Liver (tissue), 9 donors: ENCODE measurements around the gene PRR9. TPM values are rescaled to one million over a fixed set of nuclear protein-coding genes. Genes with fewer than 3 reads are reported as not detected.

Experiments
- DNase-seq: peaks from one replicate; pipeline ENCODE4 v3.0.0-alpha.2; 2017; ENCODE audit warnings: low spot score
- H3K27ac ChIP-seq, 2 donors: one replicate each; pipeline ENCODE4 v1.7.0; 2013; ENCODE audit warnings: inconsistent platforms in 2 of 2, low read length in 2 of 2, control low read depth in 1 of 2, low read depth in 1 of 2, mild to moderate bottlenecking in 1 of 2
- H3K27me3 ChIP-seq, 4 donors: one replicate each; pipeline versions ENCODE4 v1.6.1 to v1.7.0; 2013; ENCODE audit warnings: low read length in 3 of 4, inconsistent platforms in 1 of 4, mild to moderate bottlenecking in 1 of 4, moderate library complexity in 1 of 4; ENCODE audit not compliant: control insufficient read depth in 4 of 4, insufficient read depth in 4 of 4
- H3K36me3 ChIP-seq, 4 donors: one replicate each; pipeline versions ENCODE4 v1.6.1 to v1.7.0; 2013; ENCODE audit warnings: low read length in 3 of 4, mild to moderate bottlenecking in 3 of 4, low read depth in 1 of 4, moderate library complexity in 1 of 4; ENCODE audit not compliant: control insufficient read depth in 4 of 4, insufficient read depth in 3 of 4
- H3K4me1 ChIP-seq, 4 donors: one replicate each; pipeline versions ENCODE4 v1.6.1 to v1.7.0; 2013; ENCODE audit warnings: low read length in 3 of 4, mild to moderate bottlenecking in 3 of 4, moderate library complexity in 1 of 4; ENCODE audit not compliant: control insufficient read depth in 4 of 4, insufficient read depth in 4 of 4
- H3K4me3 ChIP-seq, 3 donors: one replicate each; pipeline versions ENCODE4 v1.6.1 to v1.7.0; 2013; ENCODE audit warnings: low read length in 3 of 3, control low read depth in 1 of 3, low read depth in 1 of 3, mild to moderate bottlenecking in 1 of 3
- H3K9ac ChIP-seq, 2 donors: one replicate each; pipeline ENCODE4 v1.7.0; 2013; ENCODE audit warnings: low read length in 2 of 2, mild to moderate bottlenecking in 2 of 2, moderate library complexity in 2 of 2, control low read depth in 1 of 2, low read depth in 1 of 2
- H3K9me3 ChIP-seq, 4 donors: one replicate each; pipeline versions ENCODE4 v1.6.1 to v1.7.0; 2013; ENCODE audit warnings: low read length in 3 of 4; ENCODE audit not compliant: control insufficient read depth in 4 of 4
- ATF3 ChIP-seq: IDR thresholded peaks from 2 replicates; pipeline ENCODE4 v1.6.1; 2016; ENCODE audit warnings: antibody characterized with exemption
- CTCF ChIP-seq: fragments of 150-350 bp; IDR thresholded peaks from 2 replicates; pipeline ENCODE4 v1.5.1; 2017; ENCODE audit warnings: improper control_type of control experiment, low read depth, low read length; ENCODE audit not compliant: missing input control
- FOXA1 ChIP-seq: IDR thresholded peaks from 2 replicates; pipeline ENCODE4 v1.6.1; 2016; ENCODE audit warnings: antibody characterized with exemption
- FOXA2 ChIP-seq: IDR thresholded peaks from 2 replicates; pipeline ENCODE4 v1.6.1; 2016; ENCODE audit warnings: antibody characterized with exemption
- HNF4A ChIP-seq, 2 donors: conservative IDR thresholded peaks; 2 replicates each; pipeline ENCODE4 v1.6.1; 2016; ENCODE audit warnings: antibody characterized with exemption in 2 of 2, mild to moderate bottlenecking in 2 of 2
- HNF4G ChIP-seq: IDR thresholded peaks from 2 replicates; pipeline ENCODE4 v1.6.1; 2016; ENCODE audit warnings: antibody characterized with exemption
- JUND ChIP-seq, 2 donors: IDR thresholded peaks; 2 replicates each; pipeline ENCODE4 v1.6.1; 2016; ENCODE audit warnings: antibody characterized with exemption in 2 of 2
- MAX ChIP-seq: IDR thresholded peaks from 2 replicates; pipeline ENCODE4 v1.6.1; 2016; ENCODE audit warnings: antibody characterized with exemption
- NR2F2 ChIP-seq: IDR thresholded peaks from 2 replicates; pipeline ENCODE4 v1.6.1; 2016; ENCODE audit warnings: antibody characterized with exemption
- RAD21 ChIP-seq, 2 donors: IDR thresholded peaks; 2 replicates each; pipeline ENCODE4 v1.6.1; 2016; ENCODE audit warnings: antibody characterized with exemption in 2 of 2, mild to moderate bottlenecking in 2 of 2
- REST ChIP-seq: IDR thresholded peaks from 2 replicates; pipeline ENCODE4 v1.6.1; 2016; ENCODE audit warnings: antibody characterized with exemption, mild to moderate bottlenecking
- RXRA ChIP-seq, 2 donors: IDR thresholded peaks; 2 replicates each; pipeline ENCODE4 v1.6.1; 2017 to 2018; ENCODE audit warnings: antibody characterized with exemption in 2 of 2, mild to moderate bottlenecking in 1 of 2
- SP1 ChIP-seq: IDR thresholded peaks from 2 replicates; pipeline ENCODE4 v1.6.1; 2018; ENCODE audit warnings: antibody characterized with exemption, mild to moderate bottlenecking
- TAF1 ChIP-seq: conservative IDR thresholded peaks from 2 replicates; pipeline ENCODE4 v1.6.1; 2016; ENCODE audit warnings: antibody characterized with exemption, mild to moderate bottlenecking
- YY1 ChIP-seq: IDR thresholded peaks from 2 replicates; pipeline ENCODE4 v1.6.1; 2016; ENCODE audit warnings: antibody characterized with exemption, mild to moderate bottlenecking
- ZBTB33 ChIP-seq: IDR thresholded peaks from 2 replicates; pipeline ENCODE4 v1.6.1; 2016; ENCODE audit warnings: antibody characterized with exemption
- WGBS: extraction: QIAGEN DNeasy Blood & Tissue Kit; methylation state at CpG from one replicate; pipeline ENCODE4 v1.1.7; 2013; 5-methylcytosine and 5-hydroxymethylcytosine counted together
- polyA plus RNA-seq, 2 donors: library from polyadenylated mRNA; stranded (reverse) in 1 of 2; unstranded in 1 of 2; fragments of 200-250 nt in 1 of 2; fragments of >200 nt in 1 of 2; fragmentation: Nextera tagmentation in 1 of 2; extraction: Ambion mirVana in 1 of 2; gene quantifications; one replicate each; pipeline versions ENCODE4 v1.2.1 to v1.2.3, GENCODE V29; 2013 to 2015
- total RNA-seq, 2 donors: library from RNA; depleted of rRNA; stranded (reverse); fragments of >200 nt; gene quantifications; one replicate each; pipeline ENCODE4 v1.2.3, GENCODE V29; 2014
- donor health status: healthy.
- donor health status: healthy.
- donor health status: healthy.
- donor health status: healthy.
- donor health status: healthy.

Gene PRR9
- total and polyA plus RNA-seq, 4 donors: not detected

- TF ChIP-seq ZBTB33: no peak
- TF ChIP-seq MAX: no peak
- no peak for TF ChIP-seq HNF4A (conservative IDR thresholded peaks at IDR 0.05)
- no peak for TF ChIP-seq CTCF
- no peak for TF ChIP-seq FOXA1
- no peak for TF ChIP-seq HNF4G
- no peak for TF ChIP-seq FOXA2
- Histone ChIP-seq H3K27ac (no peak overlapping the region), H3K4me1 (peaks cover 5 to 10% (median 7%) of the 10 kb centered on the region in 4 donors), H3K9me3 (no peaks in the 10 kb centered on the region), H3K27me3 (peaks cover 7 to 18% (median 9%) of the 10 kb centered on the region in 4 donors), H3K36me3 (no peaks in the 10 kb centered on the region), H3K9ac (no peak overlapping the region), H3K4me3 (peak overlapping the region in 1 of 3 donors; percentile 55)
- DNase-seq: no peak
- 4% methylated on average over 80 of the region's 80 CpGs for WGBS
These were observed 44.1 kb downstream of the PRR9 start for GRCh38 chr1:153261281-153262069.

GRCh38 chr1:153262070-153262366 is 44.6 kb downstream of the PRR9 start:
- H3K4me3 ChIP-seq: no peak overlapping the region

More at GRCh38 chr1:153262070-153262366, 44.6 kb downstream of the PRR9 start:
- no peak overlapping the region for H3K27ac ChIP-seq
- 65% methylated on average over 6 of the region's 6 CpGs for WGBS
- peaks cover 5 to 10% (median 7%) of the 10 kb centered on the region in 4 donors for H3K4me1 ChIP-seq
- peaks cover 7 to 18% (median 9%) of the 10 kb centered on the region in 4 donors for H3K27me3 ChIP-seq
- no peaks in the 10 kb centered on the region for H3K9me3 ChIP-seq
- no peaks in the 10 kb centered on the region for H3K36me3 ChIP-seq
- no peak overlapping the region for H3K9ac ChIP-seq
- TF ChIP-seq MAX: no peak
- no peak for TF ChIP-seq SP1
- TF ChIP-seq REST: no peak
- no peak for TF ChIP-seq RXRA (IDR thresholded peaks at IDR 0.05)
- no peak for TF ChIP-seq FOXA1
- no peak for TF ChIP-seq TAF1
- TF ChIP-seq ATF3: no peak
- no peak for TF ChIP-seq HNF4A (conservative IDR thresholded peaks at IDR 0.05)
- no peak for TF ChIP-seq FOXA2
- TF ChIP-seq ZBTB33: no peak
- TF ChIP-seq NR2F2: no peak
- TF ChIP-seq YY1: no peak
- TF ChIP-seq CTCF: no peak
- TF ChIP-seq RAD21 (IDR thresholded peaks at IDR 0.05): no peak
- TF ChIP-seq JUND (IDR thresholded peaks at IDR 0.05): no peak
- no peak for DNase-seq
